ENCODE measurements around the gene FLT1. TPM values are rescaled to one million over a fixed set of nuclear protein-coding genes. Genes with fewer than 3 reads are reported as not detected.

The FLT1 gene
- polyA plus RNA-seq, 1 donor: 16.2 TPM

GRCh38 chr13:28526876-28527275, 31.9 kb upstream of the FLT1 start:
- DNase-seq: no peak

DNA sequence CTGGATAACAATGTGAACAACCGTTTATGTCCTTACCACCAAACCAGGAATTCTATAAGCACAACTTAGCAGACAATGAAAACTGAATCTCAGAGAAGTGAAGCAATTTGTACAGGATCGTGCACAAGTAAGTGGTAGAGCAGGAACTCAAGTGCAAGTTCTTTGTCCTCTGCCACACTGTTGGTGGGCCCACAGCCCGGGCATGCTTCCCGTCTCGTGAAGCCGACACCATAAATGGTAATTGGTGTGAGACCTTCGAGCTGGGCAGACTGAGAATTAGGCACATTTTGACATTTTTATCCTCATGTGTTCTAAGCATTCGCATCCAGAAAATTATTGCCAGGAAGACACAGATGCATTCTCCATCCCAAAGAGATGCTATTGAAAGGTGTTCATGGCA, 27.9 kb upstream of the FLT1 start:
- no peak for DNase-seq

DNA sequence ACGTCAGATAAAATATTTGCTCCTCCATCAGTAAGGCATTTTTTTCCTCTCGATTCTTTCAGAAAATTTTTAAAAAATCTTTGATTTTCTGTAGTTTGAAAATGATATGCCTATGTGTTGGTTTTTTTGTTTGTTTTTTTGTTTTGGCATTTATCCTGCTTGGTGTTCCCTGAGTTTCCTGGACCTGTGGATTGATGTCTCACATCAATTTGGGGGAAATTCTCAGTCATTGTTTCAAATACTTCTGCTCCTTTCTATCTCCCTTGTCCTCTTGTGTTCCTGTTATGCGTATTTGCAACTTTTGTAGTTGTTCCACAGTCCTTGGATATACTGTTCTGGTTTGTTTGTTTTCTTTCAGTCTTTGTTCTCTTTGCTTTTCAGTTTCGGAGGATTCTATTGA, 18.8 kb upstream of the FLT1 start:
- DNase-seq: no peak

DNA sequence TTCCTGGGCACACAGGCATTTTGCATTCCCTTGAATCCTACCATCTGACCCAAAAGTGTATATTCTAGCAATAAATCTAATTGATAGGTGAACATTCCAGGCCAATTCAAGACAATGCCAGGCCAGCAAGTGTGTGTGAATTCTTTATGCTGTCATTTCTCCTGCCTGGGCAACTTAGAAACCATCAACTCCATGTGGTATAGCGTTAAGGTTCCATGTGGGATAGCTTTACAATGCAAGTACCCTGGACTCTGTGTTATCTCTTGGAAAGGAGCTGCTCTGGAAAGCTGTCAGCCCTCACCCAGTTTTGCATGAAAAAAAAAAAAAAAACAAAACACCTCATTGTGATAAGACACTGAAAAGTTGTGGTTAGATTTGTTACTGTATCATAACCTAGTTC, 15.6 kb upstream of the FLT1 start:
- no peak for DNase-seq

DNA sequence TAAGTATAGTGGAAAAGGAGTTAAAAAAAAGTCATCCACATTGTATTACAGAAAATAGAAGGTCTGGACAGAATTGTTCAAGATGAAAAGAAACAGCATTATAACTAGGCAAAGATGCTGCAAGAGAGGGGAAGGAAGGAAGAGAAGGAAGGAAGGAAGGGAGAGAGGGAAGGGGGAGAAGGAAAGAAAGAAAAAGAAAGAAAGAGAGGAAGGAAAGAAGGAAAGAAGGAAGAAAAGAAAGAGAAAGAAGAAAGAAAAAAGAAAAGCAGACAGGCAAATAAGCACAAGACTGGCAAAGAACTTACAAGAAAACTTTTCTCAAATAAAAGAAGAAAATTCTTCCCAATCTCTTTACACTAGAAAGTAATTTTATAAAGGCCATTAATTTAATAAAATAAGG, 15.1 kb upstream of the FLT1 start:
- no peak for DNase-seq

GRCh38 chr13:28505543-28506135, 10.7 kb upstream of the FLT1 start:
- no peak for DNase-seq

DNA sequence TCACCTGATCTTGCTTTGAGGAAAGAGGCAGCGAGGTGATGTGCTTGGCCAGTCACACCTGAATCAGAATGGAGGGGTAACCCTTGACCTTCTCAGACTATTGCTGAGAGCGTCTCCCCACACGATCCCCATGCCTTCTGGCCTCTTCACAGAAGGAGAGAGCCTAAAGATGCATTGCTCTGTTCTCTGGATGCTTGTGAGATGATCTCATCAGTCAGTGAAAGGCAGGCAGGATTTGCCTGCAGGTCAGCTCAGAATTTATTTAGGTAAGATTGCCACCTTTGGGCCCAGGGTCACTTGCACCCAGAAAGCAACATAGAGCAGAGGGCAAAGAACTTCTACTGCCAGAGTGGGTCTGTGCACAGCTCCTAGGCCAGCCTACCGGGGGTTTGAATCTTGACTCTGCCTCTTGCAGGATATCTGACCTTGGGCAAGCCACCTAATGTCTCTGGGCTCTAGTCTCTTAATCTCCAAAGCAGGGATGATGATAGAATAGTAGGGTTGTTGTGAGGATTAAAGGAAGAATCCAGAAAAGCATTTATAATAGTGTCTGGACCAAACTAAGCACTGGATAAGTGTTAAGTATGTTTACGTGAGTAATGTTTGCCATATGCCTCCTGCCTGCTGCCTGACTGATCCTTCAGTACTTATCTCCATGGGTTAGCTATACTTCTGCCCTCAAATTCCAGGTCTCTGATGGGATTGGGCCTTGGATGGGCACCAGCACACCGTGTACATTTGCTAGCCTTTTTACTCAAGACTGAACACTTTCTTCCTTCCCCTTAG, 8.4 kb upstream of the FLT1 start:
- no peak for DNase-seq

GRCh38 chr13:28501547-28501946, 6.6 kb upstream of the FLT1 start:
- DNase-seq: no peak

- DNase-seq: no peak
Observed at GRCh38 chr13:28499609-28500008, 4.7 kb upstream of the FLT1 start.

GRCh38 chr13:28498481-28499115, 3.7 kb upstream of the FLT1 start:
- no peak for DNase-seq

DNA sequence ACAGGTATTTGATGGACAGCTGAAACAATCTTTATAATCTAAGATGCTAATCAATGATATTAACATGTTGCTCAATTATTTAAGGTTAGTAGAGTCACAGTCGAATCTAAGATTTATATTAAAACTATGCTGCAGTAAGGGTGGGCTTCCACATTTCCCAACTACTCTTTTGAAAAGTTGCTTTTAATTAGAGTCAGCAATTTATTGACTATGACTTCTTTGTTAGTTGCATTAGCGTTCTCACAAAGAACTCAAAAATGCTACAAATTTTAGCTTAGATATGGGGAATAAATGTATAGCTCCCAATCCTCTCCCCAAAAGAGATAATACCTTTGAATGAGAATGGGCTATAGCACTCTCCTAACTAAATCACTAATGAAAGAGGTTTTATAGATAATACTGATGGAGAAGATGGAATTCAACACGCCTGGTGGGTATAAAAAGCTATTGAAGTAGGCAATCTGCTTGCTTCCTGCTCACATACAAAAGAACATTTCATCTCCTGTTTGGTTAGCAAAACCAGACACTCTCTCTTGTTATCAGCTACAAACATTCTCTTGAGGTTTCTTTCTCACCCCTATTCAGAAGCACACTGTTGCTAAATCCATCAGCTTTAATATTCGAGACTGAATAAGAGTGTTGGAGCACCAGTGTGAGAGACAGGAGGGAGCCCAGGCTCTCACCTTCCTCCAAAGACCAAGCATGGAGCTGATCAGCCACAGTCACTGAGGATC, 2.4 kb upstream of the FLT1 start:
- no peak for DNase-seq

GRCh38 chr13:28496188-28496564, 1.2 kb upstream of the FLT1 start:
- DNase-seq: no peak

DNA sequence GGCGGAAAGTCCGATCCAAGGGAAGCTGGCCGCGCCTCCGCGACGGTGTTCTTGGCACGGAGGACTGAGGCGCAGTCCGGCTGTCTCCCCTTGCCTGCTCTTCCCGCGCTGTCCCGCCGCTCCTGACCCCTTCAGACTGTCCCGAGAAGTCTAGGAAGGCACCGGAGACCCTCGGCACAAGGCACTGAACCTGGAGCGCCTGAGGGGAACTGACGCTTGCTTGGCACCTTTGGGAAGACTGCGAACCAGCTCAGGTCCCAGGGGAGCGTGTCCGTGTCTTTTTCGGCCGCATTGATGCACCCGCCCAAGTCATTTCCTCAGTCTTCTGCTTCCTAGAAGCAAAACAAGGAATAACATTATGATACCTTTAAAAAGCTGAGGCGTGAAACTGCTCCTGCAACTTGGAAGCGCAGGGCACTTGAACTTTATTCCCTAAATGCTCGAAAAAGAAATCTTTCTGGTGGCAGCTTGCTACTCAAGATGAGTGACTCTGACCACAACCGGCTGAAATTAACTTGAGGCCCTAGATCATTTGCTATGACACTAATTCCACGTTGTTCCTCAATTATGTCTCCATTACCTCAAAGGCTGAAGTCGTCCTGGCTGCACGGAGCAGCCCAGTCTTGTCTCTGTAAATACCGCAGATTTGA, 735 bp upstream of the FLT1 start:
- peak; percentile 47 for DNase-seq

GRCh38 chr13:28494504-28494777, 487 bp downstream of the FLT1 start:
- no peak for DNase-seq

GRCh38 chr13:28493740-28494503, 1.0 kb downstream of the FLT1 start:
- DNase-seq: no peak

GRCh38 chr13:28492569-28493367, 2.2 kb downstream of the FLT1 start:
- DNase-seq: no peak

DNA sequence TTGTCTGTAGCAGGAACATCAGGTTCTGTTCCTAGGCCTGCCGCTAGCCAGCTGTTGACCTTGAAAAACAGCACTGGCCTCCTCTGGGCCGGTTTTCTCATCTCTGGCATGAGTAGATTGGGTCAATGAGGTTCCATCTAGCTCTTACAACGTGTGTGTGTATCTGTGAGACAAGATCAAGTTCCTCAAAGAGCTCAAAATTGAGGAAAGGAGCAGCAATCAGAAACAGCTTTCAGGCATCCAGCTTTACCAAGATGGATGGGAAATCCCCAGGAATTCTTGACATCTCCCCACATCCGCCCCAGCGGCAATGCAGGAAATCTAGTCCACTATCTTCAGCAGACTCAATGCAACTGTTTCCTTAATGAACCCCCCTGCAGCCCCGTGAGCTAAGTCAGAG, 4.9 kb downstream of the FLT1 start:
- no peak for DNase-seq

GRCh38 chr13:28489524-28489931, 5.4 kb downstream of the FLT1 start:
- no peak for DNase-seq

DNA sequence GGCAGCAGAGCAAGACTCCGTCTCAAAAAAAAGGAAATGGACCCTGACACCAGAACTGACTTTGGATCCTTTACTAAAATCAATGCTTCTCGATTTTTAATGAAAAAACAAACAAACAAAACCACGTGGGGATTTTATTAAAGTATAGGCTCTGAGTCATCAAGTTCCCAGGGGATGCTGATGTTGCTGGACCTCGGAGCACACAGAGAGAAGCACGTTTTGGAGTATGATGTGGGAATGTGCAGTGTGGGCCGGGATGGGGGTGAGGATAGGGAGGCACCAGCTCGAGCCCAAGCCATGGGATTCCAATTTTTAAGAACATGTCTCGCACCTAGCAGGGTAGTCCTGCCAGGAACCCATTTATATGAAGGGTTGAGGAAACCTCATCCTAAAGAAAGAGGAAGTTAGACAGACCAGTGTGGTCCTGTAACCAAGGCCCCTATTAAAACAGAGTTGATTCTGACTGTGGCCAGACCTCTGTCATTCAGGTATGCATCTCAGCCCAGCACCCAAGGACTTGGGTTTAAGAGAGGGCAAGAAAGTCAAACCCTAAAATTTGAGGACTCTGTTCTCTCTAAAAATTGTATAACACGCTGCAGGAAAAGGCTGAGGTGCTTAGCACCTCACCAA, 6.4 kb downstream of the FLT1 start:
- no peak for DNase-seq

- no peak for DNase-seq
Observed at GRCh38 chr13:28485996-28486543, 8.9 kb downstream of the FLT1 start.

- no peak for DNase-seq
Observed at GRCh38 chr13:28485551-28485950, 9.4 kb downstream of the FLT1 start.
